SK-N-SH (cell line): ENCODE data around the gene GADD45B. TPM values are rescaled to one million over a fixed set of nuclear protein-coding genes. Genes with fewer than 3 reads are reported as not detected.

ENCODE experiments used
- CTCF ChIA-PET: fragments of 300-600, 350-600 bp; formaldehyde crosslinking; extraction: SDS; loops from one replicate; lab custom pipeline; 2021; lab: Yijun Ruan, JAX
- POLR2A ChIA-PET: fragments of 350-600 bp; sonication (Branson Sonifier 250); formaldehyde crosslinking; extraction: SDS; loops from one replicate; lab custom pipeline; 2020; ENCODE audit warnings: antibody characterized with exemption, inconsistent platforms; lab: Yijun Ruan, JAX
- DNase-seq: peaks from one replicate; pipeline ENCODE4 v3.0.0; 2012
- H2AFZ ChIP-seq: fragments of 200-600 bp; sonication (generic); 2 replicates; pipeline ENCODE4 v1.8.1; 2016; ENCODE audit warnings: antibody characterized with exemption, mild to moderate bottlenecking, low read depth
- H3F3A ChIP-seq: fragments of 200-600 bp; sonication (generic); replicated peaks from 2 replicates; pipeline ENCODE3; 2016; ENCODE audit warnings: antibody characterized with exemption, mild to moderate bottlenecking; ENCODE audit not compliant: insufficient read depth
- H3K27ac ChIP-seq, 2 experiments: fragments of 200-500 bp in 1 of 2; fragments of 200-600 bp in 1 of 2; sonication (Bioruptor generic) in 1 of 2; sonication (generic), shearing (Covaris generic) in 1 of 2; 2 replicates each; pipeline versions ENCODE4 v1.5.1 to v1.6.1; 2014 to 2016; ENCODE audit warnings: low read depth in 2 of 2, inconsistent platforms in 1 of 2, low read length in 1 of 2, mild to moderate bottlenecking in 1 of 2, mixed read lengths in 1 of 2
- H3K27me3 ChIP-seq: fragments of 200-600 bp; sonication (generic), shearing (Covaris generic); 2 replicates; pipeline ENCODE4 v1.6.1; 2016; ENCODE audit warnings: mixed run types; ENCODE audit not compliant: insufficient read depth
- H3K36me3 ChIP-seq, 2 experiments: fragments of 200-500 bp in 1 of 2; fragments of 200-600 bp in 1 of 2; sonication (Bioruptor generic) in 1 of 2; sonication (generic) in 1 of 2; replicated peaks in 1 of 2; 2 replicates each; pipeline versions ENCODE3 to v1.5.1; 2014 to 2016; ENCODE audit warnings: low read length in 1 of 2, mild to moderate bottlenecking in 1 of 2; ENCODE audit not compliant: insufficient read depth in 2 of 2, control insufficient read depth in 1 of 2
- H3K4me1 ChIP-seq, 2 experiments: fragments of 200-500 bp in 1 of 2; fragments of 200-600 bp in 1 of 2; sonication (Bioruptor generic) in 1 of 2; sonication (generic), shearing (Covaris generic) in 1 of 2; 2 replicates each; pipeline versions ENCODE4 v1.5.1 to v1.6.1; 2014 to 2016; ENCODE audit warnings: low read depth in 1 of 2, low read length in 1 of 2, mixed run types in 1 of 2; ENCODE audit not compliant: insufficient read depth in 2 of 2, control insufficient read depth in 1 of 2
- H3K4me2 ChIP-seq: fragments of 200-600 bp; sonication (generic), shearing (Covaris generic); 2 replicates; pipeline ENCODE4 v1.6.1; 2017; ENCODE audit warnings: mixed run types
- H3K4me3 ChIP-seq, 2 experiments: fragments of 200-500 bp in 1 of 2; fragments of 200-600 bp in 1 of 2; sonication (Bioruptor generic) in 1 of 2; sonication (generic), shearing (Covaris generic) in 1 of 2; 2 replicates each; pipeline versions ENCODE4 v1.5.1 to v1.8.1; 2014 to 2016; ENCODE audit warnings: low read depth in 2 of 2, inconsistent platforms in 1 of 2, low read length in 1 of 2, mild to moderate bottlenecking in 1 of 2, mixed read lengths in 1 of 2, moderate library complexity in 1 of 2
- H3K79me2 ChIP-seq: fragments of 200-600 bp; sonication (generic); 2 replicates; pipeline ENCODE4 v1.8.1; 2017; ENCODE audit warnings: mild to moderate bottlenecking; ENCODE audit not compliant: insufficient read depth
- H3K9ac ChIP-seq: fragments of 200-600 bp; sonication (generic); 2 replicates; pipeline ENCODE4 v1.6.1; 2017; ENCODE audit warnings: mixed run types
- H3K9me2 ChIP-seq: fragments of 200-600 bp; sonication (generic); 2 replicates; pipeline ENCODE4 v1.6.1; 2017; ENCODE audit warnings: mixed run types
- H3K9me3 ChIP-seq: fragments of 200-600 bp; sonication (generic); 2 replicates; pipeline ENCODE4 v1.6.1; 2017; ENCODE audit warnings: mixed run types, mild to moderate bottlenecking, moderate library complexity
- H4K20me1 ChIP-seq: fragments of 200-600 bp; sonication (generic); 2 replicates; pipeline ENCODE4 v1.6.1; 2017; ENCODE audit warnings: mild to moderate bottlenecking, mixed run types; ENCODE audit not compliant: insufficient read depth
- CTCF ChIP-seq: fragments of 200-600 bp; sonication (generic); IDR thresholded peaks from 2 replicates; pipeline ENCODE4 v1.6.1; 2017; ENCODE audit warnings: antibody characterized with exemption, mild to moderate bottlenecking, moderate library complexity
- EP300 ChIP-seq, 2 experiments: IDR thresholded peaks; 2 replicates each; pipeline versions ENCODE4 v1.4.0 to v1.6.1; 2012; ENCODE audit warnings: borderline replicate concordance in 1 of 2, low read depth in 1 of 2, low read length in 1 of 2
- FOXJ3 ChIP-seq: sonication (generic); formaldehyde crosslinking; IDR thresholded peaks from 2 replicates; pipeline ENCODE4 v1.5.1; 2020; ENCODE audit warnings: mild to moderate bottlenecking, missing genetic modification reagents
- GABPA ChIP-seq: IDR thresholded peaks from 2 replicates; pipeline ENCODE4 v1.4.0; 2012; ENCODE audit warnings: low read depth, mild to moderate bottlenecking
- GATA2 ChIP-seq: sonication (generic); formaldehyde crosslinking; IDR thresholded peaks from 2 replicates; pipeline ENCODE4 v1.5.0; 2020; ENCODE audit warnings: mild to moderate bottlenecking, missing genetic modification reagents
- MAX ChIP-seq: IDR thresholded peaks from 2 replicates; pipeline ENCODE4 v1.4.0; 2012; ENCODE audit warnings: low read depth
- MXI1 ChIP-seq: IDR thresholded peaks from 2 replicates; pipeline ENCODE4 v1.6.1; 2012; ENCODE audit warnings: mild to moderate bottlenecking, low read depth, low read length, improper control_type of control experiment
- NFIC ChIP-seq: IDR thresholded peaks from 2 replicates; pipeline ENCODE4 v1.4.0; 2012; ENCODE audit warnings: borderline replicate concordance
- NRF1 ChIP-seq: IDR thresholded peaks from 2 replicates; pipeline ENCODE4 v1.6.1; 2012; ENCODE audit warnings: low read depth, mild to moderate bottlenecking, low read length
- POLR2AphosphoS5 ChIP-seq: IDR thresholded peaks from 2 replicates; pipeline ENCODE4 v1.6.1; 2012; ENCODE audit warnings: low read depth, low read length
- RAD21 ChIP-seq: IDR thresholded peaks from 2 replicates; pipeline ENCODE4 v1.6.1; 2012; ENCODE audit warnings: mild to moderate bottlenecking, low read length
- REST ChIP-seq: IDR thresholded peaks from 2 replicates; pipeline ENCODE4 v1.6.1; 2012; ENCODE audit warnings: mild to moderate bottlenecking, low read depth, low read length, moderate library complexity
- SMC3 ChIP-seq: IDR thresholded peaks from 2 replicates; pipeline ENCODE4 v1.6.1; 2012; ENCODE audit warnings: low read depth, low read length, improper control_type of control experiment
- TCF12 ChIP-seq: IDR thresholded peaks from 2 replicates; pipeline ENCODE4 v1.4.0; 2012
- TEAD4 ChIP-seq: IDR thresholded peaks from 2 replicates; pipeline ENCODE4 v1.4.0; 2012; ENCODE audit warnings: mild to moderate bottlenecking, borderline replicate concordance; ENCODE audit not compliant: insufficient read depth
- YY1 ChIP-seq: IDR thresholded peaks from 2 replicates; pipeline ENCODE4 v1.4.0; 2012; ENCODE audit warnings: low read depth, mild to moderate bottlenecking
- ZBTB33 ChIP-seq: IDR thresholded peaks from 2 replicates; pipeline ENCODE4 v1.4.0; 2012; ENCODE audit warnings: low read depth, borderline replicate concordance
- WGBS: methylation state at CpG from one replicate; pipeline ENCODE4 v1.1.6; 2017; ENCODE audit warnings: low lambda C conversion rate; 5-methylcytosine and 5-hydroxymethylcytosine counted together
- polyA plus RNA-seq, 3 experiments: library from polyadenylated mRNA; depleted of rRNA; stranded (reverse); fragments of >200 nt; gene quantifications; 2 replicates each; pipeline ENCODE4 v1.2.3, GENCODE V29; 2012

GADD45B gene
- polyA plus RNA-seq, 1 of the 3 experiments (the other 2 are of a cell fraction): 67.6 TPM

GRCh38 chr19:2485428-2485827 lies 9.5 kb downstream of the GADD45B start:
- H3K79me2 ChIP-seq: no peaks in the 10 kb centered on the region
- peaks cover 5% of the 10 kb centered on the region; the same call in 1 of the 2 replicates for H3K9me3 ChIP-seq
- no peaks in the 10 kb centered on the region for H3K27me3 ChIP-seq
- WGBS: 71% methylated on average over 8 of the region's 8 CpGs
- POLR2A ChIA-PET: no interaction called here
- no peak overlapping the region for H3K9ac ChIP-seq
- no peak overlapping the region for H3K27ac ChIP-seq
- CTCF ChIA-PET: no interaction called here
- no peaks in the 10 kb centered on the region for H3K9me2 ChIP-seq
- no peaks in the 10 kb centered on the region for H4K20me1 ChIP-seq
- H3K4me2 ChIP-seq: no peak overlapping the region
- no peak overlapping the region for H3K4me3 ChIP-seq
- H3F3A ChIP-seq: peaks cover 11% of the 10 kb centered on the region
- H2AFZ ChIP-seq: no peak overlapping the region
- DNase-seq: no peak
- no peaks in the 10 kb centered on the region for H3K36me3 ChIP-seq
- TF ChIP-seq GABPA (no peak), NRF1 (no peak), ZBTB33 (no peak), TEAD4 (no peak), SMC3 (no peak), TCF12 (no peak)
- peaks cover 0 to 4% of the 10 kb centered on the region in 2 experiments; a peak in 1 of 4 replicates for H3K4me1 ChIP-seq

GRCh38 chr19:2487090-2487489 lies 11.2 kb downstream of the GADD45B start:
- Histone ChIP-seq H3K36me3 (no peaks in the 10 kb centered on the region), H3K9me3 (peaks cover 5% of the 10 kb centered on the region; the same call in 1 of the 2 replicates), H3K27ac (no peak overlapping the region), H3K4me3 (no peak overlapping the region), H4K20me1 (no peaks in the 10 kb centered on the region), H3K27me3 (no peaks in the 10 kb centered on the region), H3F3A (peaks cover 19% of the 10 kb centered on the region), H3K4me1 (peaks cover 6 to 7% of the 10 kb centered on the region in 2 experiments; a peak in 3 of 4 replicates), H3K9me2 (no peaks in the 10 kb centered on the region), H3K4me2 (no peak overlapping the region), H3K9ac (no peak overlapping the region), H2AFZ (no peak overlapping the region), H3K79me2 (no peaks in the 10 kb centered on the region)
- ChIA-PET POLR2A (no interaction called here), CTCF (interaction anchor here (1.2 kb wide), 2 partner anchors 11 to 127 kb away, joined by 4 read pairs; no protein-coding TSS in a partner anchor)
- TF ChIP-seq REST (no peak), MAX (no peak), EP300 (IDR thresholded peaks at IDR 0.05; ENCODE audit: borderline replicate concordance in 1 of 2, low read depth in 1 of 2, low read length in 1 of 2) (no peak), GATA2 (CRISPR knock-in tag) (no peak), SMC3 (no peak), FOXJ3 (no peak), TEAD4 (no peak), RAD21 (no peak), POLR2AphosphoS5 (no peak), TCF12 (no peak), NFIC (no peak), MXI1 (no peak), CTCF (no peak), YY1 (no peak)
- WGBS: 54% methylated on average over 9 of the region's 12 CpGs
- DNase-seq: no peak
